ENCODE data around the gene FGD2. TPM values are rescaled to one million over a fixed set of nuclear protein-coding genes. Genes with fewer than 3 reads are reported as not detected.

The FGD2 gene
- total and polyA plus RNA-seq, 9 of the 15 experiments (the other 6 are each of a cell fraction or from before 2014, with no cell fraction given), result 0.09 TPM; not detected in 8

DNA sequence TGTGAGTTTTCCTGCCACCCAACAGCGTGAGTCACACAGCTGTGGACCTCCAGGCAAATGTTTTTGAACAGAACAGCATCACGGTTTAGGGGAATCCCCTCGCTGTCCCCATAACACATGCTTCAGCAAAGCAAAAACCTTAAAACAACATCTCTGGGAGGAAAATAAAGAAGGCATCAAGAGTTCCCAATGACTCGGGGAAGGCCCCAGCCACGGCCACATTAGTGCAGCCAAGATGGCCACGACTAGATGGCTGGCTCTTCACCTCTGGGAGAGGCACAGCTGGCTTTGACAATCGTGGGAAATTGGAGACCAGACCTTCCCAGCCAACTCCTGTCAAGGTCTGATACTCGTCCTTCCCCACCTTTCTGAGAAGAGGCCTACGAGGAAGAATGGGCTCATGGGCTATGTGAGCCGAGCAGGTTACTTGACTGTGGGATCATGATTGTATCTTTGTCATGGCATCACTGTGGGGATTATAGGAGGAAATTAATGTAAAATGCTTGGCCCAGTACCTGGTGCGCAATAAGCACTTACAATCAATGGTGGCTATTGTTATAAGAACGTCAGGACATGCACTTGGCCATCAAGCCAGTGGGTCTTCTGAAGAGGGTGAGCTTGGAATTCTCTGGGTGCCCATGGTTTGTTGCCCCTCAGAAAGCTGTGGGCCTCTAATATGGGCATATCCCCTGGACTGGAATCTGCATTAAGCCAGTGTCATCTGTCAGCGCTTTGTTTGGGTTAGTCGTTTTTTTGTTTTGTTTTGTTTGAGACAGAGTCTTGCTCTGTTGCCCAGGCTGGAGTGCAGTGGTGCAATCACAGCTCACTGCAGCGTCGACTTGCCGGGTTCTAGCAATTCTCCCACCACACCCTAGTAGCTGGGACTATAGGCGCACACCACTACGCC lies 43.6 kb downstream of the FGD2 start (continued):
- TF ChIP-seq, protein P1, sequence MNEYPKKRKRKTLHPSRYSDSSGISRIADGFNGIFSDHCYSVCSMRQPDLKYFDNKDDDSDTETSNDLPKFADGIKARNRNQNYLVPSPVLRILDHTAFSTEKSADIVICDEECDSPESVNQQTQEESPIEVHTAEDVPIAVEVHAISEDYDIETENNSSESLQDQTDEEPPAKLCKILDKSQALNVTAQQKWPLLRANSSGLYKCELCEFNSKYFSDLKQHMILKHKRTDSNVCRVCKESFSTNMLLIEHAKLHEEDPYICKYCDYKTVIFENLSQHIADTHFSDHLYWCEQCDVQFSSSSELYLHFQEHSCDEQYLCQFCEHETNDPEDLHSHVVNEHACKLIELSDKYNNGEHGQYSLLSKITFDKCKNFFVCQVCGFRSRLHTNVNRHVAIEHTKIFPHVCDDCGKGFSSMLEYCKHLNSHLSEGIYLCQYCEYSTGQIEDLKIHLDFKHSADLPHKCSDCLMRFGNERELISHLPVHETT (CRISPR knock-in tag; conservative IDR thresholded peaks at IDR 0.05 in 1 of 2, IDR thresholded peaks at IDR 0.05 in 1 of 2), result peak in 1 of 2 experiments; percentile 70; a peak in 2 of 4 replicates
- TF ChIP-seq ZNF197 (CRISPR knock-in tag; IDR thresholded peaks at IDR 0.05; ENCODE audit: low read depth), result no peak
- TF ChIP-seq HNRNPUL1 (IDR thresholded peaks at IDR 0.05; ENCODE audit: low read length), result no peak
- TF ChIP-seq RUNX1 (IDR thresholded peaks at IDR 0.05; ENCODE audit: low read depth), result no peak
- peak; percentile 68 for TF ChIP-seq CBFA2T2 (conservative IDR thresholded peaks at IDR 0.05)
- TF ChIP-seq CHCHD3 (CRISPR knock-in tag; IDR thresholded peaks at IDR 0.05), result no peak
- no peak for TF ChIP-seq PTRF (tag; IDR thresholded peaks at IDR 0.05)
- TF ChIP-seq ZNF707 (CRISPR knock-in tag; conservative IDR thresholded peaks at IDR 0.05), result no peak
- TF ChIP-seq, protein P2, sequence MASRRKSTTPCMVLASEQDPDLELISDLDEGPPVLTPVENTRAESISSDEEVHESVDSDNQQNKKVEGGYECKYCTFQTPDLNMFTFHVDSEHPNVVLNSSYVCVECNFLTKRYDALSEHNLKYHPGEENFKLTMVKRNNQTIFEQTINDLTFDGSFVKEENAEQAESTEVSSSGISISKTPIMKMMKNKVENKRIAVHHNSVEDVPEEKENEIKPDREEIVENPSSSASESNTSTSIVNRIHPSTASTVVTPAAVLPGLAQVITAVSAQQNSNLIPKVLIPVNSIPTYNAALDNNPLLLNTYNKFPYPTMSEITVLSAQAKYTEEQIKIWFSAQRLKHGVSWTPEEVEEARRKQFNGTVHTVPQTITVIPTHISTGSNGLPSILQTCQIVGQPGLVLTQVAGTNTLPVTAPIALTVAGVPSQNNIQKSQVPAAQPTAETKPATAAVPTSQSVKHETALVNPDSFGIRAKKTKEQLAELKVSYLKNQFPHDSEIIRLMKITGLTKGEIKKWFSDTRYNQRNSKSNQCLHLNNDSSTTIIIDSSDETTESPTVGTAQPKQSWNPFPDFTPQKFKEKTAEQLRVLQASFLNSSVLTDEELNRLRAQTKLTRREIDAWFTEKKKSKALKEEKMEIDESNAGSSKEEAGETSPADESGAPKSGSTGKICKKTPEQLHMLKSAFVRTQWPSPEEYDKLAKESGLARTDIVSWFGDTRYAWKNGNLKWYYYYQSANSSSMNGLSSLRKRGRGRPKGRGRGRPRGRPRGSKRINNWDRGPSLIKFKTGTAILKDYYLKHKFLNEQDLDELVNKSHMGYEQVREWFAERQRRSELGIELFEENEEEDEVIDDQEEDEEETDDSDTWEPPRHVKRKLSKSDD (conservative IDR thresholded peaks at IDR 0.05; ENCODE audit: low read length), result no peak
- TF ChIP-seq, protein P3, sequence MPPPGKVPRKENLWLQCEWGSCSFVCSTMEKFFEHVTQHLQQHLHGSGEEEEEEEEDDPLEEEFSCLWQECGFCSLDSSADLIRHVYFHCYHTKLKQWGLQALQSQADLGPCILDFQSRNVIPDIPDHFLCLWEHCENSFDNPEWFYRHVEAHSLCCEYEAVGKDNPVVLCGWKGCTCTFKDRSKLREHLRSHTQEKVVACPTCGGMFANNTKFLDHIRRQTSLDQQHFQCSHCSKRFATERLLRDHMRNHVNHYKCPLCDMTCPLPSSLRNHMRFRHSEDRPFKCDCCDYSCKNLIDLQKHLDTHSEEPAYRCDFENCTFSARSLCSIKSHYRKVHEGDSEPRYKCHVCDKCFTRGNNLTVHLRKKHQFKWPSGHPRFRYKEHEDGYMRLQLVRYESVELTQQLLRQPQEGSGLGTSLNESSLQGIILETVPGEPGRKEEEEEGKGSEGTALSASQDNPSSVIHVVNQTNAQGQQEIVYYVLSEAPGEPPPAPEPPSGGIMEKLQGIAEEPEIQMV (tag; conservative IDR thresholded peaks at IDR 0.05; ENCODE audit: low read depth), result no peak
- no peak for TF ChIP-seq RBM39 (optimal IDR thresholded peaks at IDR 0.05; ENCODE audit: low read depth, low read length)
- peak; percentile 74; the same call in 1 of the 2 replicates for TF ChIP-seq L3MBTL2 (IDR thresholded peaks at IDR 0.05)
- TF ChIP-seq CAMTA2 (CRISPR knock-in tag; conservative IDR thresholded peaks at IDR 0.05), result no peak
- peak; percentile 76 for TF ChIP-seq NUFIP1 (IDR thresholded peaks at IDR 0.05; ENCODE audit: partially characterized antibody)
- TF ChIP-seq ZNF644 (tag; IDR thresholded peaks at IDR 0.05; ENCODE audit: low read depth), result 0 out of 2 replicates have a peak, but pooled peaks have one; percentile 27
- TF ChIP-seq BDP1 (IDR thresholded peaks at IDR 0.05; ENCODE audit: insufficient read depth, insufficient read length), result no peak
- peak; percentile 28; the same call in 1 of the 2 replicates for TF ChIP-seq NR4A1 (CRISPR knock-in tag; IDR thresholded peaks at IDR 0.05)
- TF ChIP-seq NR4A1 (tag; IDR thresholded peaks at IDR 0.05), result peak; percentile 83; the same call in 1 of the 2 replicates
- TF ChIP-seq PHF21A (IDR thresholded peaks at IDR 0.05; ENCODE audit: borderline replicate concordance, low read depth), result no peak
- TF ChIP-seq, protein P4, sequence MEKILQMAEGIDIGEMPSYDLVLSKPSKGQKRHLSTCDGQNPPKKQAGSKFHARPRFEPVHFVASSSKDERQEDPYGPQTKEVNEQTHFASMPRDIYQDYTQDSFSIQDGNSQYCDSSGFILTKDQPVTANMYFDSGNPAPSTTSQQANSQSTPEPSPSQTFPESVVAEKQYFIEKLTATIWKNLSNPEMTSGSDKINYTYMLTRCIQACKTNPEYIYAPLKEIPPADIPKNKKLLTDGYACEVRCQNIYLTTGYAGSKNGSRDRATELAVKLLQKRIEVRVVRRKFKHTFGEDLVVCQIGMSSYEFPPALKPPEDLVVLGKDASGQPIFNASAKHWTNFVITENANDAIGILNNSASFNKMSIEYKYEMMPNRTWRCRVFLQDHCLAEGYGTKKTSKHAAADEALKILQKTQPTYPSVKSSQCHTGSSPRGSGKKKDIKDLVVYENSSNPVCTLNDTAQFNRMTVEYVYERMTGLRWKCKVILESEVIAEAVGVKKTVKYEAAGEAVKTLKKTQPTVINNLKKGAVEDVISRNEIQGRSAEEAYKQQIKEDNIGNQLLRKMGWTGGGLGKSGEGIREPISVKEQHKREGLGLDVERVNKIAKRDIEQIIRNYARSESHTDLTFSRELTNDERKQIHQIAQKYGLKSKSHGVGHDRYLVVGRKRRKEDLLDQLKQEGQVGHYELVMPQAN (IDR thresholded peaks at IDR 0.05; ENCODE audit: borderline replicate concordance), result no peak; the same call in 1 of the 2 replicates
